ENCODE measurements around the gene DHRS2.
A peak's percentile ranks its signal among the peaks of the same experiment; 100 is the strongest.

DHRS2 gene

DNA sequence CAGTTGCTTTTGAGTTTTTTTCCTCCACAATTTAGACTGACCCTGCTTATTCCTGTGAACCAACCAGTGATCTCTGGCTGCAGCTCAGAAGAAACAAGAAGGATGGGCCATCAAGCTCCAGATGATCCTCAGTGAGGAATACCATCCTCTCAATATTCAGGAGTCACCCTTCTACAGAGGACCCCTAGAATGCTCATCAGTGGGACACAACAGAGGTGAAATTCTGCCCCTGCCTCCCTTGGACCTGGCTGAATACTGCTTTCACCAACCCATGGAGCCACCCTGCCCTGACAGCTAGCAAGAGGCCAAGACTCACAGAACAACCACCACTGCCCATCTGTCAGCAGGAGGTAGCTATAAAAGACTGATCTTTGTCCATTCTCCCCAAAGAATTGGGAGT lies 9.2 kb upstream of the DHRS2 start:
- no peak overlapping the region for H3K4me3 ChIP-seq (ENCODE audit: low read length)
- DNase-seq (ENCODE audit: low read depth) = no peak
- TF ChIP-seq, protein P1, sequence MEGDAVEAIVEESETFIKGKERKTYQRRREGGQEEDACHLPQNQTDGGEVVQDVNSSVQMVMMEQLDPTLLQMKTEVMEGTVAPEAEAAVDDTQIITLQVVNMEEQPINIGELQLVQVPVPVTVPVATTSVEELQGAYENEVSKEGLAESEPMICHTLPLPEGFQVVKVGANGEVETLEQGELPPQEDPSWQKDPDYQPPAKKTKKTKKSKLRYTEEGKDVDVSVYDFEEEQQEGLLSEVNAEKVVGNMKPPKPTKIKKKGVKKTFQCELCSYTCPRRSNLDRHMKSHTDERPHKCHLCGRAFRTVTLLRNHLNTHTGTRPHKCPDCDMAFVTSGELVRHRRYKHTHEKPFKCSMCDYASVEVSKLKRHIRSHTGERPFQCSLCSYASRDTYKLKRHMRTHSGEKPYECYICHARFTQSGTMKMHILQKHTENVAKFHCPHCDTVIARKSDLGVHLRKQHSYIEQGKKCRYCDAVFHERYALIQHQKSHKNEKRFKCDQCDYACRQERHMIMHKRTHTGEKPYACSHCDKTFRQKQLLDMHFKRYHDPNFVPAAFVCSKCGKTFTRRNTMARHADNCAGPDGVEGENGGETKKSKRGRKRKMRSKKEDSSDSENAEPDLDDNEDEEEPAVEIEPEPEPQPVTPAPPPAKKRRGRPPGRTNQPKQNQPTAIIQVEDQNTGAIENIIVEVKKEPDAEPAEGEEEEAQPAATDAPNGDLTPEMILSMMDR (conservative IDR thresholded peaks at IDR 0.05; ENCODE audit: low read depth, low read length) = no peak

DNA sequence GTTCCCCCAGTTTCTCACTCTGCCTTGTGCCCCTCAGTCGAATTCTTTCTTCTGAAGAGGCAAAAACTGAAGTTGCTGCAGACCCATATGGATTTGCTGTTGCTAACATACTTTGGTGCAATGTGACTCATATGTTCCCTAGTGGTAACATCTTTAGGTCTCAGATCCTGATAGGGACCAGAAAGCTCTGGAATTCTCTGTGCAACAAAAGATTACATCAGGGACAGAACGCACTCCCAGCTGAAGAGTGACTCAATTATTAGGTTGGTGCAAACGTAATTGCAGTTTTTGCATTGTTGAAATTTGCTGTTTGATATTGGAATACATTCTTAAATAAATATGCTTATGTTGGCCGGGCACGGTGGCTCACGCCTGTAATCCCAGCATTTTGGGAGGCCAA lies 8.2 kb upstream of the DHRS2 start:
- TF ChIP-seq, protein P1 (conservative IDR thresholded peaks at IDR 0.05; ENCODE audit: low read depth, low read length) = no peak
- H3K4me3 ChIP-seq (ENCODE audit: low read length) = no peak overlapping the region
- DNase-seq (ENCODE audit: low read depth) = no peak

DNA sequence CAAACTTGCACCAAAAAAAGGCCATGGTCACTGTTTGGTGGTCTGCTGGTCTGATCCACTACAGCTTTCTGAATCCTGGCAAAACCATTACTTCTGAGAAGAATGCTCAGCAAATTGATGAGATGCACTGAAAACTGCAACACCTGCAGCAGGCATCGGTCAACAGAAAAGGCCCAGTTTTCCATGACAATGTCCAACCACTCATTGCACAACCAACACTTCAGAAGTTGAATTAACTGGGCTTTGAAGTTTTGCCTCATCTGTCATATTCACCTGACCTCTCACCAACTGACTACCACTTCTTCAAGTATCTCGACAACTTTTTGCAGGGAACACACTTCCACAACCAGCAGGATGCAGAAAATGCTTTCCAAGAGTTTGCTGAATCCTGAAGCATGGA lies 7.0 kb upstream of the DHRS2 start:
- DNase-seq (ENCODE audit: low read depth) = no peak
- TF ChIP-seq, protein P1 (conservative IDR thresholded peaks at IDR 0.05; ENCODE audit: low read depth, low read length) = no peak
- no peak overlapping the region for H3K4me3 ChIP-seq (ENCODE audit: low read length)

DNA sequence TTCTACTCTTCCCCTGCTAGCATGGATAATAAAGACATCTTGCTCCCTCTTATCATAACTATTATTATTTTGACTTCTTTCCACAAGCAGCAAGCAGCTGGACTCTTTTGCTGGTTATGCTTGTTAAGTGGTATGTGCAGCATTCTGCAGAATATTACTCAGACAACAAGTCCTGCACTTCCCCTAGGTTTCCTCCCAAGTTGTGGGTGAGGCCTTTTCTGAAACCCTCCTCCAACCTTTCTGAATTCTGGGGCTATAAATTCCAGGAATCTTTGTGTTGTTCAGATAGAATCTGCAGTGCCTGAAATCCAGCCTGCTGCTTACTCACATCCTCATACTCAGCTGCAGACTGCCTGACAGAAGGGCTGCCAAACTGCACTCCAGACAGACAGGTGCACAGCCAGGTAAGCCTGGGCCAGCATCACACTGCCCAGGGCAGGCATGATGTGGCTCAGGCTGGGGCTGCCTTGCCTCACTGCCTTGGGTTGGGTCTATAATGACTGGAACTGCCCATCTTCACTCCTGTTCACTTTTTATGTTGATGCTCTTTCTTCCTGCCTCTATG lies 6.2 kb upstream of the DHRS2 start:
- TF ChIP-seq, protein P1 (conservative IDR thresholded peaks at IDR 0.05; ENCODE audit: low read depth, low read length) = no peak
- H3K4me3 ChIP-seq (ENCODE audit: low read length) = no peak overlapping the region
- no peak for DNase-seq (ENCODE audit: low read depth)

DNA sequence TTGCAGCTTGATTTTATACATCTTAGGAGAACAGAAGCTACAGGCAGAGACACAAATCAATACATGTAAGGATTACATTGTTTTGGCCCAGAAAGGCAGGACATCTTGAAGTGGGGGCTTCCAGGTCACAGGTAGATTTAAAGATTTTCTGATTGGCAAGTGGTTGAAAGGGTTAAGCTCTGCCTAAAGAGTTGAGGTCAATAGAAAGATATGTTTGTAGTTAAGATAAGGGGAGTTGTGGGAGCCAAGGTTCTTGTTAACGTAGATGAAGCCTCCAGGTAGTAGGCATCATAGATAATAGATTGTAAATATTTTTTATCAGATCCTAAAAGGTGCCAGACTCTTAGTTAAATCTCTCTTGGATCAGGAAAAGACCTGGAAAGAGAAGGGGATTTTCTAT lies 5.5 kb upstream of the DHRS2 start:
- H3K4me3 ChIP-seq (ENCODE audit: low read length) = no peak overlapping the region
- TF ChIP-seq, protein P1 (conservative IDR thresholded peaks at IDR 0.05; ENCODE audit: low read depth, low read length) = no peak
- no peak for DNase-seq (ENCODE audit: low read depth)

DNA sequence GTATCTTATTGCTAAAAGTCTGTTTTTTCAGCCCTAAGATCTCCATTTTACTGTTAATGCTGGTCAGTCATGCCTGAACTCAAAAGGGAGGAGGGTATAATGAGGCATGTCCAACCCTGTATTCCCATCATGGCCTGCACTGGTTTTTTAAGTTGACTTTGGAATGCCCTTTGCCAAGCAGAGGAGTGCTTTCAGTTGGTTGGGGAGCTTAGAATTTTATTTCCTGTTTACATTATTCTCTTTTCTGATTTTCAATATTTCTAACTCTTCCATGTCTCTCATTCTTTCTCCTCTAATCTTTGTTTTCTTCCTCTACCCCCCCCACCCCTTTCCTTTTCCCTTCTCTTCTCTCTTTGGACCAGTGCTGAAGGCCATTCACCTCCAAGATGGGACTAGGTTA lies 4.9 kb upstream of the DHRS2 start:
- H3K4me3 ChIP-seq (ENCODE audit: low read length) = no peak overlapping the region
- DNase-seq (ENCODE audit: low read depth) = no peak
- TF ChIP-seq, protein P1 (conservative IDR thresholded peaks at IDR 0.05; ENCODE audit: low read depth, low read length) = no peak

DNA sequence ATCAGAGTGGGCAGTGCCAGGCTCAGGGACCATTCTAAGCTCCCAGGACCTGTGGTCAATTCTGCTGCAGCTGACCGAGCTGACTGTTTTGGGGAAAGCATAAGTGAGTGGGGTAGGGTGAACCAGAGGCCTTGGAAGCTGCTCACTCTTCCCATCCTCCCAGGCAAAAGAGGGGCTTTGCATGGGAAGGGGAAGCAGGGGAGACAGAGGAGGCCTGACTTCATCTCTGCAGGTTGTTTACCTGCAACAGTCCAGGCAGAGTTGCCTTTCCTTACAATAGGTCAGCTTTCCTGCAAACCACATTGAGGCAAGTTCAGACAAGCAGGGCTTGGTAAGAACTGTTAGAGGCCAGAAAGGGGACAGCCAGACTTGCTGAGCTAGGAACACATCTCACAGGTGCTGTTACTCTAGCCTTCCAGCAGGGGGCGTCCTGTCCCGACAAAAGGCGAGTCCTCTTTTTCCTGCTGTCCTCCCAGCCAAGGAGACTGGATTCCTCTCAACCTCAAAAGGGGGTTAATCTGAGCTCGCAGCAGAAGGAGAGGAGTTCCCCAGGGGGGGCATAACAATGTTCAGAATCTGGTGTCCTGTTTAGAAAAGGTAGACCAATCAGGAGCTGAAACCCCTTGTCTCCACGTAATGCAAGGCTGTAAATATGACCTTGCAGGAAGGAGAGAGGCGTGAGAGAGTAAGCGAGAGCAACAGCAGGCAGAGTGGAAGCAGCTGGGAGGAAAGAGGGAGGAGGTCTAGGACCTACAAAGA lies 4.3 kb upstream of the DHRS2 start:
- TF ChIP-seq, protein P1 (conservative IDR thresholded peaks at IDR 0.05; ENCODE audit: low read depth, low read length) = peak; percentile 98
- peak; percentile 22 for DNase-seq (ENCODE audit: low read depth)
- no peak overlapping the region for H3K4me3 ChIP-seq (ENCODE audit: low read length)

Measured in retinal pigment epithelial cell (primary cell).